Osteoblast (primary cell): Measurements from ENCODE around the gene EYS. TPM values are rescaled to one million over a fixed set of nuclear protein-coding genes. Genes with fewer than 3 reads are reported as not detected.
"Not testable (repeated sequence)": the region's sequence is repeated elsewhere in the genome, so short reads cannot be mapped to it uniquely, and the experiment has no call there.

Source experiments
- DNase-seq: peaks from one replicate; pipeline ENCODE4 v3.0.0; 2011; ENCODE audit warnings: low spot score, mixed read lengths; ENCODE audit not compliant: insufficient read length; ENCODE audit errors: missing footprints
- H2AFZ ChIP-seq: 2 replicates; pipeline ENCODE4 v1.6.0; 2011; ENCODE audit warnings: mild to moderate bottlenecking, low read length
- H3K27ac ChIP-seq: 2 replicates; pipeline ENCODE4 v1.5.1; 2011; ENCODE audit warnings: mild to moderate bottlenecking, low read depth, low read length, moderate library complexity
- H3K27me3 ChIP-seq: 2 replicates; pipeline ENCODE4 v1.6.0; 2012; ENCODE audit warnings: mild to moderate bottlenecking, control low read depth, inconsistent platforms, low read length, moderate library complexity; ENCODE audit not compliant: insufficient read depth
- H3K36me3 ChIP-seq: 2 replicates; pipeline ENCODE4 v1.5.1; 2011; ENCODE audit warnings: mild to moderate bottlenecking, low read length, control low read depth, moderate library complexity; ENCODE audit not compliant: insufficient read depth
- H3K4me1 ChIP-seq: 2 replicates; pipeline ENCODE4 v1.5.1; 2011; ENCODE audit warnings: mild to moderate bottlenecking, low read length, control low read depth, moderate library complexity; ENCODE audit not compliant: insufficient read depth
- H3K4me2 ChIP-seq: 2 replicates; pipeline ENCODE4 v1.6.0; 2011; ENCODE audit warnings: mild to moderate bottlenecking, low read length; ENCODE audit not compliant: insufficient read depth
- H3K4me3 ChIP-seq: fragments of 200-600 bp; sonication (generic); 3 replicates; pipeline ENCODE4 v1.5.1; 2012; ENCODE audit warnings: mild to moderate bottlenecking, low read length, inconsistent platforms; ENCODE audit not compliant: insufficient read depth
- H3K79me2 ChIP-seq: 2 replicates; pipeline ENCODE4 v1.6.0; 2012; ENCODE audit warnings: mild to moderate bottlenecking, low read length, control low read depth, inconsistent platforms; ENCODE audit not compliant: insufficient read depth
- H3K9me3 ChIP-seq: 2 replicates; pipeline ENCODE4 v1.5.1; 2011; ENCODE audit warnings: low read depth, low read length, control low read depth
- H4K20me1 ChIP-seq: 2 replicates; pipeline ENCODE4 v1.6.0; 2012; ENCODE audit warnings: mild to moderate bottlenecking, low read length, control low read depth; ENCODE audit not compliant: insufficient read depth
- CTCF ChIP-seq: IDR thresholded peaks from 2 replicates; pipeline ENCODE4 v1.5.1; 2011; ENCODE audit warnings: mild to moderate bottlenecking, low read depth, low read length, moderate library complexity; ENCODE audit errors: extremely low read depth
- total RNA-seq: library from RNA; depleted of rRNA; stranded (reverse); fragments of >200 nt; gene quantifications from 2 replicates; pipeline ENCODE4 v1.2.3, GENCODE V29; 2012

EYS gene
- total RNA-seq, 1 donor: under 0.01 TPM

- no peak overlapping the region for H3K27ac ChIP-seq
- no peak for DNase-seq
- H3K36me3 ChIP-seq: no peaks in the 10 kb centered on the region
- TF ChIP-seq CTCF: no peak
- no peak overlapping the region for H2AFZ ChIP-seq
- no peaks in the 10 kb centered on the region for H3K27me3 ChIP-seq
- H3K4me2 ChIP-seq: no peak overlapping the region
- H3K4me3 ChIP-seq: no peak overlapping the region
- H3K4me1 ChIP-seq: no peaks in the 10 kb centered on the region
- no peaks in the 10 kb centered on the region for H3K9me3 ChIP-seq
- H4K20me1 ChIP-seq: no peaks in the 10 kb centered on the region
- H3K79me2 ChIP-seq: no peaks in the 10 kb centered on the region
Observed at GRCh38 chr6:65505736-65506135, 201.3 kb downstream of the EYS start.

GRCh38 chr6:65501045-65501444 is 206.0 kb downstream of the EYS start:
- no peaks in the 10 kb centered on the region for H3K9me3 ChIP-seq
- no peak for DNase-seq
- no peak overlapping the region for H3K4me2 ChIP-seq
- no peaks in the 10 kb centered on the region for H4K20me1 ChIP-seq
- no peak overlapping the region for H2AFZ ChIP-seq
- H3K4me3 ChIP-seq: no peak overlapping the region
- no peak for TF ChIP-seq CTCF
- H3K27ac ChIP-seq: no peak overlapping the region
- no peaks in the 10 kb centered on the region for H3K36me3 ChIP-seq
- no peaks in the 10 kb centered on the region for H3K27me3 ChIP-seq
- H3K79me2 ChIP-seq: no peaks in the 10 kb centered on the region
- H3K4me1 ChIP-seq: no peaks in the 10 kb centered on the region

- not testable (repeated sequence) for H3K4me2 ChIP-seq, H3K4me1 ChIP-seq, H2AFZ ChIP-seq, H3K4me3 ChIP-seq, H3K27me3 ChIP-seq, H3K27ac ChIP-seq, DNase-seq, H3K79me2 ChIP-seq, H4K20me1 ChIP-seq, H3K9me3 ChIP-seq, H3K36me3 ChIP-seq
Observed at GRCh38 chr6:65483652-65484051, 223.4 kb downstream of the EYS start.

GRCh38 chr6:65469650-65470049 is 237.4 kb downstream of the EYS start:
- no peaks in the 10 kb centered on the region for H3K79me2 ChIP-seq
- no peaks in the 10 kb centered on the region for H3K27me3 ChIP-seq
- H2AFZ ChIP-seq: no peak overlapping the region
- no peak for TF ChIP-seq CTCF
- no peaks in the 10 kb centered on the region for H3K4me1 ChIP-seq
- DNase-seq: no peak
- H3K4me2 ChIP-seq: no peak overlapping the region
- no peaks in the 10 kb centered on the region for H3K36me3 ChIP-seq
- H3K4me3 ChIP-seq: no peak overlapping the region
- no peak overlapping the region for H3K27ac ChIP-seq
- H3K9me3 ChIP-seq: no peaks in the 10 kb centered on the region
- no peaks in the 10 kb centered on the region for H4K20me1 ChIP-seq
